Measurements from ENCODE around the gene HPRT1. TPM values are rescaled to one million over a fixed set of nuclear protein-coding genes. Genes with fewer than 3 reads are reported as not detected.

Gene HPRT1
- total RNA-seq, 6 experiments from 2014 or later, result 42.0 to 51.8 (median 49.6) TPM

DNA sequence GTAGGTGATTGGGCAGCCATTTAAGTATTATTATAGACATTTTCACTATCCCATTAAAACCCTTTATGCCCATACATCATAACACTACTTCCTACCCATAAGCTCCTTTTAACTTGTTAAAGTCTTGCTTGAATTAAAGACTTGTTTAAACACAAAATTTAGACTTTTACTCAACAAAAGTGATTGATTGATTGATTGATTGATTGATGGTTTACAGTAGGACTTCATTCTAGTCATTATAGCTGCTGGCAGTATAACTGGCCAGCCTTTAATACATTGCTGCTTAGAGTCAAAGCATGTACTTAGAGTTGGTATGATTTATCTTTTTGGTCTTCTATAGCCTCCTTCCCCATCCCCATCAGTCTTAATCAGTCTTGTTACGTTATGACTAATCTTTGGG lies 16.3 kb downstream of the HPRT1 start:
- peaks cover 8% of the 10 kb centered on the region for H3K36me3 Mint-ChIP-seq (ENCODE audit: low read depth)
- H3K27ac Mint-ChIP-seq, result no peak overlapping the region
- peaks cover 13% of the 10 kb centered on the region for H3K4me1 Mint-ChIP-seq (ENCODE audit: low read depth)
- TF ChIP-seq, protein P1, sequence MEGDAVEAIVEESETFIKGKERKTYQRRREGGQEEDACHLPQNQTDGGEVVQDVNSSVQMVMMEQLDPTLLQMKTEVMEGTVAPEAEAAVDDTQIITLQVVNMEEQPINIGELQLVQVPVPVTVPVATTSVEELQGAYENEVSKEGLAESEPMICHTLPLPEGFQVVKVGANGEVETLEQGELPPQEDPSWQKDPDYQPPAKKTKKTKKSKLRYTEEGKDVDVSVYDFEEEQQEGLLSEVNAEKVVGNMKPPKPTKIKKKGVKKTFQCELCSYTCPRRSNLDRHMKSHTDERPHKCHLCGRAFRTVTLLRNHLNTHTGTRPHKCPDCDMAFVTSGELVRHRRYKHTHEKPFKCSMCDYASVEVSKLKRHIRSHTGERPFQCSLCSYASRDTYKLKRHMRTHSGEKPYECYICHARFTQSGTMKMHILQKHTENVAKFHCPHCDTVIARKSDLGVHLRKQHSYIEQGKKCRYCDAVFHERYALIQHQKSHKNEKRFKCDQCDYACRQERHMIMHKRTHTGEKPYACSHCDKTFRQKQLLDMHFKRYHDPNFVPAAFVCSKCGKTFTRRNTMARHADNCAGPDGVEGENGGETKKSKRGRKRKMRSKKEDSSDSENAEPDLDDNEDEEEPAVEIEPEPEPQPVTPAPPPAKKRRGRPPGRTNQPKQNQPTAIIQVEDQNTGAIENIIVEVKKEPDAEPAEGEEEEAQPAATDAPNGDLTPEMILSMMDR (IDR thresholded peaks at IDR 0.05), result no peak
- no peaks in the 10 kb centered on the region for H3K27me3 Mint-ChIP-seq (ENCODE audit: insufficient read depth)
- DNase-seq, result no peak
- no peak overlapping the region for H3K4me3 Mint-ChIP-seq
- H3K9me3 Mint-ChIP-seq, result no peaks in the 10 kb centered on the region

DNA sequence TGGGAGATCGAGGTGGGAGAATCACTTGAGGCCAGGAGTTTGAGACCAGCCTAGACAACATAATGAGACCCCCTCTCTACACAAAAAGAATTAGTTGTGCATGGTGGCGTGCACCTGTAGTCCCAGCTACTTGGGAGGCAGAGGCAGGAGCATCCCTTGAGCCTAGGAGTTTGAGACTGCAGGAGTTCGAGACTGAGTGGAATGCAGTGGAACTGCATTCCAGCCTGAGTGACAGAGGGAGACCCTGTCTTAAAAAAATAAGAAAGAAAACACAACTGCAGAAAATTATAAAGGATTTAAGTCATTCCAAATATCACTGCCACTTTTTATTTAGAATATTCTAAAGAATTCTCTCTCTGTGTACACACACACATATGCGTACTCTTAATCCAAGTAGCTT lies 18.4 kb downstream of the HPRT1 start:
- H3K4me1 Mint-ChIP-seq (ENCODE audit: low read depth), result peaks cover 16% of the 10 kb centered on the region
- no peak for DNase-seq
- TF ChIP-seq, protein P1 (IDR thresholded peaks at IDR 0.05), result no peak
- peaks cover 8% of the 10 kb centered on the region for H3K36me3 Mint-ChIP-seq (ENCODE audit: low read depth)
- no peaks in the 10 kb centered on the region for H3K9me3 Mint-ChIP-seq
- H3K27me3 Mint-ChIP-seq (ENCODE audit: insufficient read depth), result no peaks in the 10 kb centered on the region
- H3K27ac Mint-ChIP-seq, result no peak overlapping the region
- H3K4me3 Mint-ChIP-seq, result no peak overlapping the region

DNA sequence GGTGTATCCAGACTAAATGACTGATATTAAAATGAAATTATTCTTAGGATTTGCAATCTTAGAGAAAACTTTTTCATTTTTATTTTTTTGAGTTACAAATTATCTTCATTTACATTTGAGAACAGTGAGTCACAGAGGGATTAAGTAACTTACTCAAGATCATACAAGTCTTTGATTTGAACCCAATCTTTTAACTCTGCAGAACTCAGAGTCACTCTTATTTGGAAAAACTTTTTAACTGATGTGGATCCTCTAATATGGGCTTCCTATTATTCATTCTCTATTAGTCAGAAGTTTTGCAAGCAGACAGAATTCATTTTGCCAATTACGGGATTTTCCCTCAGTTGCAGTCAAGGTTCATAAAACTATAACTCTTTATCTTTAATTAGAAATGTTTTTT lies 20.1 kb downstream of the HPRT1 start:
- peaks cover 21% of the 10 kb centered on the region for H3K4me1 Mint-ChIP-seq (ENCODE audit: low read depth)
- H3K4me3 Mint-ChIP-seq, result no peak overlapping the region
- H3K36me3 Mint-ChIP-seq (ENCODE audit: low read depth), result peaks cover 8% of the 10 kb centered on the region
- H3K27ac Mint-ChIP-seq, result no peak overlapping the region
- TF ChIP-seq, protein P1 (IDR thresholded peaks at IDR 0.05), result no peak
- DNase-seq, result peak; percentile 42
- no peaks in the 10 kb centered on the region for H3K27me3 Mint-ChIP-seq (ENCODE audit: insufficient read depth)
- H3K9me3 Mint-ChIP-seq, result no peaks in the 10 kb centered on the region

DNA sequence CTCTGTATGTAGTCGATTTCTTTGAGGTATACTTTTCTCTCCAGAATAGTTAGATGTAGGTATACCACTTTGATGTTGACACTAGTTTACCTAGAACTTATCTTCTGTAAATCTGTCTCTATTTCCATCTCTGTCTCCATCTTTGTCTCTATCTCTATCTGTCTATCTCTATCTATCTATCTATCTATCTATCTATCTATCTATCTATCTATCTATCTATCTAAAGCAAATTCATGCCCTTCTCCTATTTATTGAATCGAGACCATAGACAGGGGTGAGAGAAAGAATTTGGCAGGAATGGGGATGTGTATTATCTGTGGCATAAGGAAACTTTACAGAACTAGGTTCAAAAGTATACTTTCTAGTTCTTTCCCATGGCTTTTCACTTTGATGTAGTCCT lies 21.4 kb downstream of the HPRT1 start:
- H3K27me3 Mint-ChIP-seq (ENCODE audit: insufficient read depth), result no peaks in the 10 kb centered on the region
- TF ChIP-seq, protein P1 (IDR thresholded peaks at IDR 0.05), result no peak

DNA sequence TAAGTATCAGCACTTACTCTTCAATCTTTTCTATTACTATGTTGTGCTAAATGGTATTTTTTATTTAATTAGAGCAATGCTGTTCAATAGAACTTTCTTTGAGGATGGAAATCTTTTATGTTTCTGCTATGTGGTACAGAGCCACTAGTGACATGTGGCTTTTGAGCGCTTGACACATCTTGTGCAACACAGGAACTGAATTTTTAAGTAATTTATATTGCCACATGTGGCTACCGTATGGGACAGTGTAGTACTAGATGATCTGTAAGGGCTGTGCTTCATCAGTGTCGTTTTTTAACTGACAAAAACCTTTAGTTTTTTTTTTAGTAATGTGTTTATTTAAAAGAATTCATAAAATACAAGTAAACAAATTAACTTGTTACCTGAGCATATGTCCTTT lies 22.4 kb downstream of the HPRT1 start:
- no peaks in the 10 kb centered on the region for H3K36me3 Mint-ChIP-seq (ENCODE audit: low read depth)
- no peaks in the 10 kb centered on the region for H3K27me3 Mint-ChIP-seq (ENCODE audit: insufficient read depth)
- no peak overlapping the region for H3K4me3 Mint-ChIP-seq
- no peak for DNase-seq
- TF ChIP-seq, protein P1 (IDR thresholded peaks at IDR 0.05), result no peak
- H3K9me3 Mint-ChIP-seq, result no peaks in the 10 kb centered on the region
- H3K4me1 Mint-ChIP-seq (ENCODE audit: low read depth), result peaks cover 16% of the 10 kb centered on the region
- no peak overlapping the region for H3K27ac Mint-ChIP-seq

More for the DNA sequence above, 21.4 kb downstream of the HPRT1 start:
- H3K4me1 Mint-ChIP-seq (ENCODE audit: low read depth), result peaks cover 17% of the 10 kb centered on the region
- H3K36me3 Mint-ChIP-seq (ENCODE audit: low read depth), result peaks cover under 1% of the 10 kb centered on the region; the same call in 1 of the 2 replicates
- no peak overlapping the region for H3K4me3 Mint-ChIP-seq
- no peaks in the 10 kb centered on the region for H3K9me3 Mint-ChIP-seq
- DNase-seq, result no peak
- H3K27ac Mint-ChIP-seq, result no peak overlapping the region; the same call in 1 of the 2 replicates

DNA sequence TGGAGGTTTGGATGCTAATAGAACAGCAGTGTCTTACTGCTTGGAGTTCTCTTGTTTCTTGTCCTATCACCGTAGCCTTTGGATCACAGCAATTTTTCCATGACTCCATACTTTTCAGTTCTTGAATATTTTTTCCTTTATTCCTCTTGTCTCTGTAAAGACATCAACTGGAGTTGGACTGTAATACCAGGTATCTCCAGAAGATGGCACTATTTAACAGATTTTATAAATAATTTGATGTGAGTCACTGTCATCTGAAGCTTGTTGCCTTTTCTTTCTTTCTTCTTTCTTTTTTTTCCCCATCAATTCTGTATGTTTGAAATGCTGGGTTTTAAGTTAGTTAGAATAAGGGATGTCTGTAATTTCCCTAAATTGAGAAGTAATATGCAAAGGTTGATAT lies 24.1 kb downstream of the HPRT1 start:
- peaks cover 16% of the 10 kb centered on the region for H3K4me1 Mint-ChIP-seq (ENCODE audit: low read depth)
- H3K4me3 Mint-ChIP-seq, result no peak overlapping the region
- H3K9me3 Mint-ChIP-seq, result no peaks in the 10 kb centered on the region
- no peaks in the 10 kb centered on the region for H3K27me3 Mint-ChIP-seq (ENCODE audit: insufficient read depth)
- TF ChIP-seq, protein P1 (IDR thresholded peaks at IDR 0.05), result peak; percentile 85
- 0 out of 2 replicates have a peak overlapping the region, but pooled peaks have one; percentile 24 for H3K27ac Mint-ChIP-seq
- H3K36me3 Mint-ChIP-seq (ENCODE audit: low read depth), result no peaks in the 10 kb centered on the region
- DNase-seq, result peak; percentile 55
